Sciatic nerve (tissue), 2 donors: ENCODE results near the gene IFT122. TPM values are rescaled to one million over a fixed set of nuclear protein-coding genes. Genes with fewer than 3 reads are reported as not detected.
"Not testable (repeated sequence)": the region's sequence is repeated elsewhere in the genome, so short reads cannot be mapped to it uniquely, and the experiment has no call there.

Experiments
- ATAC-seq: fragments of 200-7000 bp; cut with Tn5 transposase; one replicate; pipeline ENCODE4 v1.9.1; 2020; ENCODE audit warnings: mild to moderate bottlenecking, moderate library complexity
- DNase-seq: peaks from one replicate; pipeline ENCODE4 v3.0.0-alpha.2; 2020; ENCODE audit warnings: low spot score
- intact Hi-C: fragments of 100-400 bp; cut with DNase I; formaldehyde crosslinking; loops from one replicate; pipeline ENCODE4 v1.14.2; 2022
- total RNA-seq: library from RNA; stranded (reverse); fragmentation: NEBNext Ultra II Directional; extraction: Animal tissue kit (Norgen Biotek cat#: 25700); gene quantifications from one replicate; pipeline ENCODE4 v1.2.1, GENCODE V29; 2021
- donor health status: DM: no; HTN: no; CAD: no.
- donor health status: DM: no; HTN: no; CAD: no.

The IFT122 gene
- total RNA-seq, 1 donor from 2014 or later, result 49.7 TPM

GRCh38 chr3:129503471-129504291, 63.7 kb downstream of the IFT122 start:
- ATAC-seq, result peak; percentile 22
- DNase-seq, result no peak
- intact Hi-C loops, result no loop called here

GRCh38 chr3:129504471-129505100, 64.6 kb downstream of the IFT122 start:
- no peak for DNase-seq
- no peak for ATAC-seq
- intact Hi-C loops, result no loop called here

GRCh38 chr3:129505341-129505740, 65.3 kb downstream of the IFT122 start:
- DNase-seq (no peak), ATAC-seq (no peak)
- intact Hi-C loops, result no loop called here

- DNase-seq, result no peak
- ATAC-seq, result no peak
- intact Hi-C loops, result no loop called here
Observed at GRCh38 chr3:129506231-129506742, 66.3 kb downstream of the IFT122 start.

GRCh38 chr3:129507181-129507831, 67.3 kb downstream of the IFT122 start:
- intact Hi-C loops, result no loop called here
- DNase-seq, result no peak
- ATAC-seq, result peak; percentile 49

GRCh38 chr3:129512595-129512994, 72.6 kb downstream of the IFT122 start:
- intact Hi-C loops, result no loop called here
- ATAC-seq (no peak), DNase-seq (no peak)

GRCh38 chr3:129513705-129514104, 73.7 kb downstream of the IFT122 start:
- ATAC-seq (peak; percentile 27), DNase-seq (no peak)
- intact Hi-C loops, result no loop called here

- ATAC-seq (no peak), DNase-seq (no peak)
- intact Hi-C loops, result no loop called here
Observed at GRCh38 chr3:129514110-129514509, 74.1 kb downstream of the IFT122 start.

- no peak for ATAC-seq
- intact Hi-C loops, result no loop called here
- DNase-seq, result no peak
Observed at GRCh38 chr3:129514563-129514962, 74.5 kb downstream of the IFT122 start.

- DNase-seq, ATAC-seq, intact Hi-C loops: not testable (repeated sequence)
Observed at GRCh38 chr3:129515108-129515820, 75.2 kb downstream of the IFT122 start.

- ATAC-seq, DNase-seq: not testable (repeated sequence)
Observed at GRCh38 chr3:129515821-129516432, 75.9 kb downstream of the IFT122 start.

GRCh38 chr3:129517516-129517915, 77.5 kb downstream of the IFT122 start:
- intact Hi-C loops, result no loop called here
- DNase-seq, result no peak
- no peak for ATAC-seq

More at GRCh38 chr3:129515821-129516432, 75.9 kb downstream of the IFT122 start:
- intact Hi-C loops, result not testable (repeated sequence)

GRCh38 chr3:129518038-129518561, 78.1 kb downstream of the IFT122 start:
- DNase-seq, result no peak
- ATAC-seq, result no peak
- intact Hi-C loops, result no loop called here

- intact Hi-C loops, result no loop called here
- ATAC-seq, result no peak
- DNase-seq, result no peak
Observed at GRCh38 chr3:129518581-129518980, 78.6 kb downstream of the IFT122 start.

GRCh38 chr3:129519449-129519848, 79.4 kb downstream of the IFT122 start:
- DNase-seq (no peak), ATAC-seq (no peak)
- intact Hi-C loops, result no loop called here

- intact Hi-C loops, result no loop called here
- DNase-seq, result no peak
- ATAC-seq, result no peak
Observed at GRCh38 chr3:129519896-129520715, 80.1 kb downstream of the IFT122 start.

GRCh38 chr3:129520960-129521359, 80.9 kb downstream of the IFT122 start:
- intact Hi-C loops, result no loop called here
- no peak for ATAC-seq
- no peak for DNase-seq

- intact Hi-C loops, result no loop called here
- no peak for ATAC-seq
- DNase-seq, result no peak
Observed at GRCh38 chr3:129521611-129522010, 81.6 kb downstream of the IFT122 start.
